K562 (cell line): ENCODE measurements around the gene SKA3.
"Not testable (repeated sequence)": the region's sequence is repeated elsewhere in the genome, so short reads cannot be mapped to it uniquely, and the experiment has no call there.

Experiments
- BRCA1 ChIP-seq, 2 experiments: fragments of 450-650 bp in 1 of 2; sonication (generic) in 1 of 2; formaldehyde crosslinking in 1 of 2; IDR thresholded peaks; 2 replicates each; pipeline versions ENCODE4 v1.5.0 to v1.6.1; 2017 to 2020; ENCODE audit warnings: mild to moderate bottlenecking in 1 of 2, missing genetic modification reagents in 1 of 2
- ELF1 ChIP-seq: fragments of 200-800 bp; sonication (Bioruptor generic); IDR thresholded peaks from 2 replicates; pipeline ENCODE4 v1.6.1; 2016; ENCODE audit warnings: missing genetic modification characterization, missing compliant biosample characterization
- ERF ChIP-seq: fragments of 450-650 bp; formaldehyde crosslinking; IDR thresholded peaks from 2 replicates; pipeline ENCODE4 v1.4.0; 2020; ENCODE audit warnings: mild to moderate bottlenecking, mixed read lengths
- FOXA1 ChIP-seq: fragments of 450-650 bp; IDR thresholded peaks from 2 replicates; pipeline ENCODE4 v1.6.1; 2016; ENCODE audit warnings: mild to moderate bottlenecking, borderline replicate concordance
- FOXJ3 ChIP-seq: sonication (generic); formaldehyde crosslinking; IDR thresholded peaks from 2 replicates; pipeline ENCODE4 v1.4.0; 2020; ENCODE audit warnings: mild to moderate bottlenecking, missing genetic modification reagents
- HNRNPLL ChIP-seq: fragments of 200-400 bp; formaldehyde crosslinking; IDR thresholded peaks from 2 replicates; pipeline ENCODE4 v1.6.1; 2017; ENCODE audit warnings: low read length, low read depth, mild to moderate bottlenecking; ENCODE audit not compliant: poor library complexity, severe bottlenecking
- JUND ChIP-seq, 2 experiments: IDR thresholded peaks; 2 replicates in 1 of 2; 3 replicates in 1 of 2; pipeline ENCODE4 v1.6.1; 2011; ENCODE audit warnings: borderline replicate concordance in 2 of 2, low read depth in 2 of 2, low read length in 2 of 2, improper control_type of control experiment in 1 of 2, missing biosample characterization in 1 of 2, missing genetic modification characterization in 1 of 2, missing genetic modification reagents in 1 of 2
- KLF10 ChIP-seq: fragments of 250-450 bp; sonication (Bioruptor Pico); IDR thresholded peaks from 2 replicates; pipeline ENCODE4 v1.6.1; 2021; ENCODE audit warnings: matching md5 sums
- TAF15 ChIP-seq: fragments of 200-400 bp; formaldehyde crosslinking; IDR thresholded peaks from 2 replicates; pipeline ENCODE4 v1.6.1; 2017; ENCODE audit warnings: mild to moderate bottlenecking, low read depth, low read length, moderate library complexity
- TBP ChIP-seq: optimal IDR thresholded peaks from 2 replicates; pipeline ENCODE3; 2011; ENCODE audit warnings: low read depth, low read length, improper control_type of control experiment
- TRIM24 ChIP-seq, 2 experiments: fragments of 450-650 bp; IDR thresholded peaks; 2 replicates each; pipeline ENCODE4 v1.6.1; 2016
- YY1 ChIP-seq, 3 experiments: IDR thresholded peaks; 2 replicates each; pipeline ENCODE4 v1.6.1; 2011; ENCODE audit warnings: low read length in 2 of 3, mild to moderate bottlenecking in 2 of 3, moderate library complexity in 2 of 3, borderline replicate concordance in 1 of 3, control low read depth in 1 of 3, low read depth in 1 of 3; ENCODE audit not compliant: insufficient read depth in 3 of 3, insufficient replicate concordance in 2 of 3, control insufficient read depth in 1 of 3, insufficient read length in 1 of 3; ENCODE audit errors: extremely low read depth in 1 of 3
- TF ChIP-seq, protein P1 (sequence below): IDR thresholded peaks from 3 replicates; pipeline ENCODE4 v1.6.1; 2011; ENCODE audit warnings: borderline replicate concordance, mild to moderate bottlenecking, moderate library complexity; ENCODE audit not compliant: insufficient read length; ENCODE audit errors: extremely low read depth
- TF ChIP-seq, protein P2 (sequence below), 3 experiments: IDR thresholded peaks in 2 of 3; conservative IDR thresholded peaks in 1 of 3; 2 replicates each; pipeline ENCODE4 v1.5.1; 2011 to 2012; ENCODE audit warnings: low read length in 3 of 3, mild to moderate bottlenecking in 3 of 3, control low read depth in 2 of 3, improper control_type of control experiment in 1 of 3, inconsistent platforms in 1 of 3, low read depth in 1 of 3, mixed read lengths in 1 of 3, moderate library complexity in 1 of 3; ENCODE audit not compliant: insufficient read depth in 2 of 3

DNA sequence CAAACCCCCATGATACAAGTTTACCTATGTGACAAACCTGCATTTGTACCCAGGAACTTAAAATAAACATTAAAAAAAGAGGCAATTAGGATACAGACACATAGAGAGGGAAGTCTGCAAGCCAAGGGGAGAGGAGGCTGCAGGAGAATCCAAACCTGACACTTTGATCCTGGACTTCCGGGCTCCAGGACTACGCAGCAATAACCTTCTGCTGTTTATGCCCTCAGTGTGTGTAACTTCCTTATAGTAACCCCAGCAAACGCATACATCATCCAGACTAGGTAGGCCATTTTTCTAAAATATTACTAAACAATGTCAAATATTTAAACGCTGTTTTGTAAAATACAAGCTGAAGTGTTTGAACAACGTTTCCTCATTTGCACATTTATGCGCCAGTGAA, 39.1 kb upstream of the SKA3 start:
- TF ChIP-seq TAF15; TRIM24 (IDR thresholded peaks at IDR 0.05); JUND (IDR thresholded peaks at IDR 0.05; ENCODE audit: borderline replicate concordance, low read depth, low read length); JUND (tag; IDR thresholded peaks at IDR 0.05; ENCODE audit: borderline replicate concordance, low read depth, low read length); KLF10 (CRISPR knock-in tag); TBP; FOXA1; YY1 (IDR thresholded peaks at IDR 0.05; ENCODE audit: borderline replicate concordance in 1 of 3, control insufficient read depth in 1 of 3, extremely low read depth in 1 of 3, insufficient read depth in 3 of 3, insufficient read length in 1 of 3, insufficient replicate concordance in 2 of 3, low read depth in 1 of 3, low read length in 2 of 3); ERF; BRCA1 (IDR thresholded peaks at IDR 0.05); BRCA1 (CRISPR knock-in tag; IDR thresholded peaks at IDR 0.05); FOXJ3 (CRISPR knock-in tag); ELF1; HNRNPLL: not testable (repeated sequence)
- TF ChIP-seq, protein P1, sequence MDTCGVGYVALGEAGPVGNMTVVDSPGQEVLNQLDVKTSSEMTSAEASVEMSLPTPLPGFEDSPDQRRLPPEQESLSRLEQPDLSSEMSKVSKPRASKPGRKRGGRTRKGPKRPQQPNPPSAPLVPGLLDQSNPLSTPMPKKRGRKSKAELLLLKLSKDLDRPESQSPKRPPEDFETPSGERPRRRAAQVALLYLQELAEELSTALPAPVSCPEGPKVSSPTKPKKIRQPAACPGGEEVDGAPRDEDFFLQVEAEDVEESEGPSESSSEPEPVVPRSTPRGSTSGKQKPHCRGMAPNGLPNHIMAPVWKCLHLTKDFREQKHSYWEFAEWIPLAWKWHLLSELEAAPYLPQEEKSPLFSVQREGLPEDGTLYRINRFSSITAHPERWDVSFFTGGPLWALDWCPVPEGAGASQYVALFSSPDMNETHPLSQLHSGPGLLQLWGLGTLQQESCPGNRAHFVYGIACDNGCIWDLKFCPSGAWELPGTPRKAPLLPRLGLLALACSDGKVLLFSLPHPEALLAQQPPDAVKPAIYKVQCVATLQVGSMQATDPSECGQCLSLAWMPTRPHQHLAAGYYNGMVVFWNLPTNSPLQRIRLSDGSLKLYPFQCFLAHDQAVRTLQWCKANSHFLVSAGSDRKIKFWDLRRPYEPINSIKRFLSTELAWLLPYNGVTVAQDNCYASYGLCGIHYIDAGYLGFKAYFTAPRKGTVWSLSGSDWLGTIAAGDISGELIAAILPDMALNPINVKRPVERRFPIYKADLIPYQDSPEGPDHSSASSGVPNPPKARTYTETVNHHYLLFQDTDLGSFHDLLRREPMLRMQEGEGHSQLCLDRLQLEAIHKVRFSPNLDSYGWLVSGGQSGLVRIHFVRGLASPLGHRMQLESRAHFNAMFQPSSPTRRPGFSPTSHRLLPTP: not testable (repeated sequence)
- TF ChIP-seq, protein P2, sequence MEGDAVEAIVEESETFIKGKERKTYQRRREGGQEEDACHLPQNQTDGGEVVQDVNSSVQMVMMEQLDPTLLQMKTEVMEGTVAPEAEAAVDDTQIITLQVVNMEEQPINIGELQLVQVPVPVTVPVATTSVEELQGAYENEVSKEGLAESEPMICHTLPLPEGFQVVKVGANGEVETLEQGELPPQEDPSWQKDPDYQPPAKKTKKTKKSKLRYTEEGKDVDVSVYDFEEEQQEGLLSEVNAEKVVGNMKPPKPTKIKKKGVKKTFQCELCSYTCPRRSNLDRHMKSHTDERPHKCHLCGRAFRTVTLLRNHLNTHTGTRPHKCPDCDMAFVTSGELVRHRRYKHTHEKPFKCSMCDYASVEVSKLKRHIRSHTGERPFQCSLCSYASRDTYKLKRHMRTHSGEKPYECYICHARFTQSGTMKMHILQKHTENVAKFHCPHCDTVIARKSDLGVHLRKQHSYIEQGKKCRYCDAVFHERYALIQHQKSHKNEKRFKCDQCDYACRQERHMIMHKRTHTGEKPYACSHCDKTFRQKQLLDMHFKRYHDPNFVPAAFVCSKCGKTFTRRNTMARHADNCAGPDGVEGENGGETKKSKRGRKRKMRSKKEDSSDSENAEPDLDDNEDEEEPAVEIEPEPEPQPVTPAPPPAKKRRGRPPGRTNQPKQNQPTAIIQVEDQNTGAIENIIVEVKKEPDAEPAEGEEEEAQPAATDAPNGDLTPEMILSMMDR (IDR thresholded peaks at IDR 0.05 in 2 of 3, conservative IDR thresholded peaks at IDR 0.05 in 1 of 3; ENCODE audit: insufficient read depth in 2 of 3, low read depth in 1 of 3, low read length in 3 of 3): not testable (repeated sequence)
